NCI-H1694 treated with DMSO at 0.1 percent for 48 hours (cell line): ENCODE measurements around the gene MADCAM1.

Experiments used
- DNase-seq: peaks from one replicate; lab custom pipeline; 2025; lab: John Stamatoyannopoulos, UW

The MADCAM1 gene

GRCh38 chr19:488505-489417 lies 7.5 kb upstream of the MADCAM1 start:
- peak; percentile 62 for DNase-seq

- no peak for DNase-seq
Observed at GRCh38 chr19:489418-490196, 6.7 kb upstream of the MADCAM1 start.

GRCh38 chr19:491146-491741 lies 5.0 kb upstream of the MADCAM1 start:
- DNase-seq = no peak

GRCh38 chr19:492091-492531 lies 4.2 kb upstream of the MADCAM1 start:
- DNase-seq = no peak

- no peak for DNase-seq
Observed at GRCh38 chr19:493391-494170, 2.7 kb upstream of the MADCAM1 start.

- DNase-seq = no peak
Observed at GRCh38 chr19:494171-495080, 1.9 kb upstream of the MADCAM1 start.

- DNase-seq = no peak
Observed at GRCh38 chr19:495081-495401, 1.2 kb upstream of the MADCAM1 start.

- peak; percentile 16 for DNase-seq
Observed at GRCh38 chr19:495402-496111, 729 bp upstream of the MADCAM1 start.

GRCh38 chr19:496986-497385 lies 700 bp downstream of the MADCAM1 start:
- DNase-seq = no peak

- no peak for DNase-seq
Observed at GRCh38 chr19:497491-497868, 1.2 kb downstream of the MADCAM1 start.

- DNase-seq = no peak
Observed at GRCh38 chr19:497869-498510, 1.7 kb downstream of the MADCAM1 start.

- no peak for DNase-seq
Observed at GRCh38 chr19:498511-498891, 2.2 kb downstream of the MADCAM1 start.

- no peak for DNase-seq
Observed at GRCh38 chr19:498977-499623, 2.8 kb downstream of the MADCAM1 start.

GRCh38 chr19:501646-502045 lies 5.4 kb downstream of the MADCAM1 start:
- no peak for DNase-seq

GRCh38 chr19:504616-505015 lies 8.3 kb downstream of the MADCAM1 start:
- no peak for DNase-seq

GRCh38 chr19:506404-507285 lies 10.4 kb downstream of the MADCAM1 start:
- peak; percentile 98 for DNase-seq

- DNase-seq = peak; percentile 52
Observed at GRCh38 chr19:507286-508203, 11.3 kb downstream of the MADCAM1 start, which contains the start of gene TPGS1. Gene TPGS1, plus strand, starts transcription at chr19:507497. Its CDS starts 10 bp downstream, at chr19:507507.
